GM12872 (cell line): Measurements from ENCODE around the gene STIM1.

ENCODE experiments used
- CTCF ChIP-seq: IDR thresholded peaks from 3 replicates; pipeline ENCODE4 v1.5.1; 2011; ENCODE audit warnings: low read depth, mild to moderate bottlenecking, low read length, moderate library complexity; ENCODE audit not compliant: insufficient read depth

STIM1 gene

GRCh38 chr11:4035985-4036384, 180.5 kb downstream of the STIM1 start:
- TF ChIP-seq CTCF, result no peak

GRCh38 chr11:4039011-4039410, 183.5 kb downstream of the STIM1 start:
- TF ChIP-seq CTCF, result no peak

GRCh38 chr11:4040461-4040860, 185.0 kb downstream of the STIM1 start:
- TF ChIP-seq CTCF, result no peak

DNA sequence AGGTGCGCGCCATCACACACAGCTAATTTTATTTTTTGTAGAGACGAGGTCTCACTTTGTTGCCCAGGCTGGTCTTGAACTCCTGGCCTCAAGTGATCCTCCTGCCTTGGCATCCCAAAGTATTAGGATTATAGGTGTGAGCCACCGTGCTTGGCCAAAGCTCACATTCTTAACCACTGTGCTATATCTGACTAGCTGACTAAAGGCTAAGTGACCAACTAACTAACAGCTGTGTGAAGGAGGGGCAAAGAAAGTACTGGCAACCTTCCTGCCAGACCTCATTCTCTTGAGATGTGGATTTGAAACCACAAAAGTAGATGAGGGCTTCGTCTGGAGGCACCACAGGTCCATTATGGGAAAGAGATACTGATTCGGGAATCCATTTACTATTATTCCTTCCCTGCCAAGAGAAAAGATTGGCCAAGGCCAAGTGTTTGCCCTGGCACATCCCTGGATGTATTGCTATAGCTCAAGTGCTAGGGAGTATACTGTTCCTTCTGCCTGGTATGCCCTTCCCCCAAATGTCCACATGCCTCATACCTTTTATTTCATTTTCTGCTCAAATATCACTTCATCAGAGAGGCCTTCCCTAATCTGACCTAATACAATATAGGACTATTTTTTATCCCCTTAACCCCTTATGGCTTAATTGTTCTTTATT, 186.4 kb downstream of the STIM1 start:
- TF ChIP-seq CTCF, result no peak

DNA sequence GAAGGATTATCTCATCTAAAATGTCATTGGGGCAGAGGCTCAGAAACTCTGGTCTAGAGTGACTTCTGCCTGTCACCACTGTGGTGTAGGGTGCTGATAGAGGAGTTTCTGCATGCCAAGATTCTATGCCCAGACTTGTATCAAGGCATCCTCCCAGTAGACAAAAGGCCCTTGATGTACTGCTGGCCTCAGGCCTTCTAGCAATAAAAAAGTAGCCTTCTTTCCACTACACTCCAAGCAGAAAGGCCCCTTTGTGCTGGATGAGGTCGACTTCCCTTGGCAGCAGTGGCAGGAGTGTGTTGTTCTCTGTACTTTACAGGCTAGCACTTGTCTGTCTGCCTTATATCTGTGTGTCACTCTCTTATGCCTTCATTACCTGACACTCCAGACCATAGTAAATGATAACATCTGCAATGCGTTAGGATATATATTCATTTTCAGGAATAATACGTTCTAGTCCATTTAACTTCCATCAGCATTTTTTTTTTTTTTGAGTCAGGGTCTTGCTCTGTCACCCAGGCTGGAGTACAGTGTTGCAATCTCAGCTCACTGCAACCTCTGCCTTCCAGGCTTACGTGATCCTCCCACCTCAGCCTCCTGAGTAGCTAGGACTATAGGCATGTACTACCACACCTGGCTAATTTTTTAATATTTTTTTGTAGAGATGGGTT, 189.6 kb downstream of the STIM1 start:
- TF ChIP-seq CTCF, result no peak

- TF ChIP-seq CTCF, result no peak
These were observed 192.9 kb downstream of the STIM1 start for GRCh38 chr11:4048340-4048739.

DNA sequence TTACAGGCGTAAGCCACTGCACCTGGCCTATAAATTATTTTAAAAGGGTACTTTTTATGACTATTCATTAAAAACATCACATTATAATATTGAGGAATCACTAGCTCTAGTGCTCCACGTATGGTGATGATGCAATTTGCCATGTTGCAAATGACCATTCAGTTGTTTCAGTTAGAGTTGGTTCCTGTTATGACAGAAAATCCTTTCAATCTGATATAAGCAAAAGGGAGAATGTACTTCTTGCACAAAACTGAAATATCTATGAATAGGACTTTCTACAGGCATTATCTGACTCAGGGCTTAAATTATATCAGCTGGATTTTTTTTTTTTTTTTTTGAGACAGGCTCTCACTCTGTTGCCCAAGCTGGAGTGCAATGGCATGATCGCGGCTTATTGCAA, 193.5 kb downstream of the STIM1 start:
- TF ChIP-seq CTCF, result no peak
